ENCODE data around the gene ORM2. TPM values are rescaled to one million over a fixed set of nuclear protein-coding genes. Genes with fewer than 3 reads are reported as not detected.

ORM2 gene
- total RNA-seq, 2 donors from 2014 or later: 1.6 TPM; not detected in 1

- ATAC-seq (no peak), DNase-seq (no peak)
- intact Hi-C loops (cut with DNase I): no loop called here
These were observed 45.3 kb downstream of the ORM2 start for GRCh38 chr9:114374936-114375335.

DNA sequence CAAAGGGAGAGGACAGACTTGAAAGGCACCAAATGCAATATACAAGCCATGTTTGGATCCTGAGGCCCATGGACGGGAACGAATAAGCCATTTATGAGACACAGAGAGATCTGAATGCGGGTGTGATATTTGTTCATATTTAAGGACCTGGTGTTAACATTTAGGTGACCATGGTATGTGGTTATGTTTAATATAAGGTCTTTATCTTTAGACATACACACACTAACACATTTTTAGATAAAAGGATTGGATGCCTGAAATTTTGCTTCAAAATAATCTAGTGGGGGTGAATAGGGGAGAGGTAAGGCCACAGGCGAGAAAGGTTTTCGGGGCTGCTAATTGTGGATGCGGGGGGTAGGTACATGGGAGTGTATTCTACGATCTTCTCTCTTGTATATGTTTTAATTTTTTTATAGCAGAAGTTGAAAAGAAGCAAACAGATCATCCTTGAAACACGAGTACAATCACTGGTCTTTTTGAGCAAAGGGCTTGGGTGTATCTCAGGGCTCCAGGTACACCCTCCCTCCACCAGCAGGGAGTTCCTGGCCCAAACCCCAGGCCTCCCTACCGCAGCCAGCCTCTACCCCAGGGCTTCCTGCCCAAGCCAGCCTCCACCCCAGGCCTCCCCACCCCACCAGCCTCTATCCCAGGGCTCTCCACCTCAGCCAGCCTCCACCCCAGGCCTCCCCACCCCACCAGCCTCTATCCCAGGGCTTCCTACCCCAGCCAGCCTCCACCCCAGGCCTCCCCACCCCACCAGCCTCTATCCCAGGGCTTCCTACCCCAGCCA is 45.9 kb downstream of the ORM2 start:
- ATAC-seq (no peak), DNase-seq (no peak)
- intact Hi-C loops (cut with DNase I): no loop called here

DNA sequence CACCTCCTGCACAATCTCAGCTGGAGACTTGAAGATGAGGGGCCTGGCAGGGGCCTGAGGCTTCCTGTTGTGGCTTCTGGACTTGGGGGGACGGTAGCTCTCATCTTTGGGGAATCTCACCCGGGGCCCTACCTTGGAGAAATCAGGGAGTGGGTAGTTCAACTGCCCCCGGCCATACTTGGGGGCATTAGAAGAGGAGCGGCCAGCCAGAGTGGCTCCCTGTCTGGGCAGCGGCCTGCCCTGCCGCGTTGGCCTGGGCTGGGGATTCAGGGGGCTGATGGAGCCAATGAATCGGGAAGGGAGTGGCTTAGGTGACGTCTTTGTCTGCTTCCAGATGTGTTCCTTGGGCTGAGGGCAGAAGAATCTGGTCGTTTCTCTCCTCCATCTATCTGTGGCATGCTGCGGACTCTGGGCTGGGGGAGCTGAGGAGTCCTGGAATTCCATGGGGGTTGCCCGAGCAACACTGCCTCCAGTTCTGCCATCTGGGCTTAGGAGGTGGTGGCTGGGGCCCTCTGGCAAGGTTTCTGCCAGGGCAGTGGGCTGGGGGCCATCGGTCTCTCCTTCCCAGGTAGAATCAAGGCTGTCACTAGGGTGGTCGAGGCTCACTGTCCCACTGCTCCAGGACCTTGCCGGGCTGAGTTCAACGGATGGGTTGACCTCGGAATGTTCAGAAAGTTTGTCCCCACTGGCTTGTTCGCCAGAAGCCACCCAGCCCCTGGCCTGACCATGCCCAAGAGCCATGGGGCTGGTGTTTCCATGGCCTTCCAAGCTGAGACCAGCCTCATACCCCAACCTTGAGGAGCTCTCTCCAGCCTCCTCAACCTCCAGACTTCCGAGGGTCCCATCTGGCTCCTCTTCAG is 47.1 kb downstream of the ORM2 start:
- DNase-seq (no peak), ATAC-seq (no peak)
- intact Hi-C loops (cut with DNase I): no loop called here

DNA sequence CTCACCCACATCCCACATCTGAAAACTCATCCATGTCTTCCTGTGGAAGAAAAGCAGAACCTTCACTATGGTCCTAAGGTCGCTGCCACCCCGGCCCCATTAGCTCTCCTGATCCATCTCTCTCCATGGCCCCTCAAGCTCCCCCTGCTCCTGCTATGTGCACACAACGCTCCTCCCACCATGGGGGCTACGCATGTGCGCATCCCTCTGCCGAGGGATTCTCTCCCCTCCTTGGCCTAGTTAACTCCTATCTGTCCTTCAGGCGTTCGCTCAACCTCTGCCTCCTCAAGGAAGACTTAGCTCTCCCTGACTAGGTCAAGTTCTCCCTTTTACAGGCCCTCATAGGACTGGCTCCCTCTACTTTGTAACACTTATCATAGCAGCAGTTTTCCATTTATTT is 48.3 kb downstream of the ORM2 start:
- DNase-seq (no peak), ATAC-seq (no peak)
- intact Hi-C loops (cut with DNase I): no loop called here

GRCh38 chr9:114378883-114379282 is 49.2 kb downstream of the ORM2 start:
- DNase-seq: no peak
- intact Hi-C loops (cut with DNase I): no loop called here
- no peak for ATAC-seq

Other genes with a start within 250 kb of the ORM2 start
- under 1 TPM in 1 of 2 donors, not detected in 1; 0.09 TPM for gene KIF12, start 230.6 kb upstream of the ORM2 start, total RNA-seq
- gene COL27A1, start 174.3 kb upstream of the ORM2 start, total RNA-seq: 1 to 10 TPM; 7.0 to 9.2 TPM
- 1 to 10 TPM in 1 of 2 donors, under 1 TPM in 1; 0.71 to 4.8 TPM for gene ORM1, start 6.8 kb upstream of the ORM2 start, total RNA-seq
- gene AKNA, start 58.1 kb downstream of the ORM2 start, total RNA-seq: 10 to 100 TPM in 1 of 2 donors, 1 to 10 TPM in 1; 9.1 to 13.0 TPM
- 1 to 10 TPM; 7.0 to 7.8 TPM for gene WHRN, start 175.6 kb downstream of the ORM2 start, total RNA-seq

Data from left cardiac atrium (tissue), 4 donors.